Measurements from ENCODE around the gene NUTF2. TPM values are rescaled to one million over a fixed set of nuclear protein-coding genes. Genes with fewer than 3 reads are reported as not detected.

NUTF2 gene
- total and polyA plus RNA-seq, 2 of the 8 experiments (the other 6 are each of a cell fraction or from before 2014, with no cell fraction given) = 219 to 377 TPM

GRCh38 chr16:67902831-67903230, 56.1 kb downstream of the NUTF2 start (continued):
- TF ChIP-seq, protein P1, sequence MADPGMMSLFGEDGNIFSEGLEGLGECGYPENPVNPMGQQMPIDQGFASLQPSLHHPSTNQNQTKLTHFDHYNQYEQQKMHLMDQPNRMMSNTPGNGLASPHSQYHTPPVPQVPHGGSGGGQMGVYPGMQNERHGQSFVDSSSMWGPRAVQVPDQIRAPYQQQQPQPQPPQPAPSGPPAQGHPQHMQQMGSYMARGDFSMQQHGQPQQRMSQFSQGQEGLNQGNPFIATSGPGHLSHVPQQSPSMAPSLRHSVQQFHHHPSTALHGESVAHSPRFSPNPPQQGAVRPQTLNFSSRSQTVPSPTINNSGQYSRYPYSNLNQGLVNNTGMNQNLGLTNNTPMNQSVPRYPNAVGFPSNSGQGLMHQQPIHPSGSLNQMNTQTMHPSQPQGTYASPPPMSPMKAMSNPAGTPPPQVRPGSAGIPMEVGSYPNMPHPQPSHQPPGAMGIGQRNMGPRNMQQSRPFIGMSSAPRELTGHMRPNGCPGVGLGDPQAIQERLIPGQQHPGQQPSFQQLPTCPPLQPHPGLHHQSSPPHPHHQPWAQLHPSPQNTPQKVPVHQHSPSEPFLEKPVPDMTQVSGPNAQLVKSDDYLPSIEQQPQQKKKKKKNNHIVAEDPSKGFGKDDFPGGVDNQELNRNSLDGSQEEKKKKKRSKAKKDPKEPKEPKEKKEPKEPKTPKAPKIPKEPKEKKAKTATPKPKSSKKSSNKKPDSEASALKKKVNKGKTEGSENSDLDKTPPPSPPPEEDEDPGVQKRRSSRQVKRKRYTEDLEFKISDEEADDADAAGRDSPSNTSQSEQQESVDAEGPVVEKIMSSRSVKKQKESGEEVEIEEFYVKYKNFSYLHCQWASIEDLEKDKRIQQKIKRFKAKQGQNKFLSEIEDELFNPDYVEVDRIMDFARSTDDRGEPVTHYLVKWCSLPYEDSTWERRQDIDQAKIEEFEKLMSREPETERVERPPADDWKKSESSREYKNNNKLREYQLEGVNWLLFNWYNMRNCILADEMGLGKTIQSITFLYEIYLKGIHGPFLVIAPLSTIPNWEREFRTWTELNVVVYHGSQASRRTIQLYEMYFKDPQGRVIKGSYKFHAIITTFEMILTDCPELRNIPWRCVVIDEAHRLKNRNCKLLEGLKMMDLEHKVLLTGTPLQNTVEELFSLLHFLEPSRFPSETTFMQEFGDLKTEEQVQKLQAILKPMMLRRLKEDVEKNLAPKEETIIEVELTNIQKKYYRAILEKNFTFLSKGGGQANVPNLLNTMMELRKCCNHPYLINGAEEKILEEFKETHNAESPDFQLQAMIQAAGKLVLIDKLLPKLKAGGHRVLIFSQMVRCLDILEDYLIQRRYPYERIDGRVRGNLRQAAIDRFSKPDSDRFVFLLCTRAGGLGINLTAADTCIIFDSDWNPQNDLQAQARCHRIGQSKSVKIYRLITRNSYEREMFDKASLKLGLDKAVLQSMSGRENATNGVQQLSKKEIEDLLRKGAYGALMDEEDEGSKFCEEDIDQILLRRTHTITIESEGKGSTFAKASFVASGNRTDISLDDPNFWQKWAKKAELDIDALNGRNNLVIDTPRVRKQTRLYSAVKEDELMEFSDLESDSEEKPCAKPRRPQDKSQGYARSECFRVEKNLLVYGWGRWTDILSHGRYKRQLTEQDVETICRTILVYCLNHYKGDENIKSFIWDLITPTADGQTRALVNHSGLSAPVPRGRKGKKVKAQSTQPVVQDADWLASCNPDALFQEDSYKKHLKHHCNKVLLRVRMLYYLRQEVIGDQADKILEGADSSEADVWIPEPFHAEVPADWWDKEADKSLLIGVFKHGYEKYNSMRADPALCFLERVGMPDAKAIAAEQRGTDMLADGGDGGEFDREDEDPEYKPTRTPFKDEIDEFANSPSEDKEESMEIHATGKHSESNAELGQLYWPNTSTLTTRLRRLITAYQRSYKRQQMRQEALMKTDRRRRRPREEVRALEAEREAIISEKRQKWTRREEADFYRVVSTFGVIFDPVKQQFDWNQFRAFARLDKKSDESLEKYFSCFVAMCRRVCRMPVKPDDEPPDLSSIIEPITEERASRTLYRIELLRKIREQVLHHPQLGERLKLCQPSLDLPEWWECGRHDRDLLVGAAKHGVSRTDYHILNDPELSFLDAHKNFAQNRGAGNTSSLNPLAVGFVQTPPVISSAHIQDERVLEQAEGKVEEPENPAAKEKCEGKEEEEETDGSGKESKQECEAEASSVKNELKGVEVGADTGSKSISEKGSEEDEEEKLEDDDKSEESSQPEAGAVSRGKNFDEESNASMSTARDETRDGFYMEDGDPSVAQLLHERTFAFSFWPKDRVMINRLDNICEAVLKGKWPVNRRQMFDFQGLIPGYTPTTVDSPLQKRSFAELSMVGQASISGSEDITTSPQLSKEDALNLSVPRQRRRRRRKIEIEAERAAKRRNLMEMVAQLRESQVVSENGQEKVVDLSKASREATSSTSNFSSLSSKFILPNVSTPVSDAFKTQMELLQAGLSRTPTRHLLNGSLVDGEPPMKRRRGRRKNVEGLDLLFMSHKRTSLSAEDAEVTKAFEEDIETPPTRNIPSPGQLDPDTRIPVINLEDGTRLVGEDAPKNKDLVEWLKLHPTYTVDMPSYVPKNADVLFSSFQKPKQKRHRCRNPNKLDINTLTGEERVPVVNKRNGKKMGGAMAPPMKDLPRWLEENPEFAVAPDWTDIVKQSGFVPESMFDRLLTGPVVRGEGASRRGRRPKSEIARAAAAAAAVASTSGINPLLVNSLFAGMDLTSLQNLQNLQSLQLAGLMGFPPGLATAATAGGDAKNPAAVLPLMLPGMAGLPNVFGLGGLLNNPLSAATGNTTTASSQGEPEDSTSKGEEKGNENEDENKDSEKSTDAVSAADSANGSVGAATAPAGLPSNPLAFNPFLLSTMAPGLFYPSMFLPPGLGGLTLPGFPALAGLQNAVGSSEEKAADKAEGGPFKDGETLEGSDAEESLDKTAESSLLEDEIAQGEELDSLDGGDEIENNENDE (IDR thresholded peaks at IDR 0.05; ENCODE audit: insufficient replicate concordance, low read length) = no peak
- TF ChIP-seq CEBPB (IDR thresholded peaks at IDR 0.05; ENCODE audit: low read depth, low read length) (no peak), PHF8 (conservative IDR thresholded peaks at IDR 0.05; ENCODE audit: low read depth, low read length) (no peak), TAF1 (IDR thresholded peaks at IDR 0.05; ENCODE audit: low read depth, low read length) (no peak), SP2 (IDR thresholded peaks at IDR 0.05; ENCODE audit: low read length) (no peak), KDM4A (IDR thresholded peaks at IDR 0.05; ENCODE audit: low read depth, low read length, severe bottlenecking) (no peak), SAP30 (IDR thresholded peaks at IDR 0.05; ENCODE audit: insufficient read depth, insufficient replicate concordance, low read length) (no peak), GTF2F1 (IDR thresholded peaks at IDR 0.05; ENCODE audit: borderline replicate concordance, low read depth, low read length) (no peak), ZNF274 (IDR thresholded peaks at IDR 0.05; ENCODE audit: borderline replicate concordance, extremely low read depth, low read length) (no peak), RAD21 (IDR thresholded peaks at IDR 0.05 in 1 of 2, conservative IDR thresholded peaks at IDR 0.05 in 1 of 2; ENCODE audit: low read depth in 2 of 2, low read length in 2 of 2) (no peak), CTBP2 (IDR thresholded peaks at IDR 0.05; ENCODE audit: borderline replicate concordance, insufficient read depth, insufficient read length, low read length) (no peak)
